H1 (cell line): ENCODE measurements around the gene TNRC6C. TPM values are rescaled to one million over a fixed set of nuclear protein-coding genes. Genes with fewer than 3 reads are reported as not detected.

ENCODE experiments used
- CTCF ChIA-PET: fragments of 300-600 bp; sonication (Branson Sonifier 250); formaldehyde crosslinking; loops from one replicate; lab custom pipeline; 2021; ENCODE audit not compliant: partially characterized antibody; lab: Charles Lee
- POLR2A ChIA-PET: fragments of 300-600 bp; sonication (Branson Sonifier 250); formaldehyde crosslinking; loops from one replicate; lab custom pipeline; 2021; ENCODE audit warnings: inconsistent platforms; ENCODE audit not compliant: partially characterized antibody; lab: Charles Lee
- DNase-seq, 2 experiments: peaks; one replicate each; pipeline versions ENCODE4 v3.0.0 to v3.0.0-alpha.2; 2010 to 2022; ENCODE audit warnings: low spot score in 2 of 2, low read depth in 1 of 2, mixed read lengths in 1 of 2
- FAIRE-seq: peaks from 2 replicates; lab custom pipeline; 2011; peaks lifted over from hg19 to GRCh38; lab: Jason Lieb, UNC
- H2AFZ ChIP-seq: 2 replicates; pipeline ENCODE4 v1.8.1; 2012; ENCODE audit warnings: low read length, inconsistent platforms
- H2AK5ac ChIP-seq: 2 replicates; pipeline ENCODE4 v1.6.1; 2013; ENCODE audit warnings: low read depth, low read length
- H2BK120ac ChIP-seq: replicated peaks from 2 replicates; pipeline ENCODE3; 2013; ENCODE audit warnings: low read depth, low read length, inconsistent platforms
- H2BK12ac ChIP-seq: 2 replicates; pipeline ENCODE4 v1.6.1; 2013; ENCODE audit warnings: low read depth, low read length
- H2BK15ac ChIP-seq: 2 replicates; pipeline ENCODE4 v1.6.1; 2013; ENCODE audit warnings: low read length
- H2BK20ac ChIP-seq: 2 replicates; pipeline ENCODE4 v1.6.1; 2013; ENCODE audit warnings: low read length
- H2BK5ac ChIP-seq: 2 replicates; pipeline ENCODE4 v1.6.1; 2013; ENCODE audit warnings: low read depth, low read length
- H3K14ac ChIP-seq: 2 replicates; pipeline ENCODE4 v1.6.1; 2013; ENCODE audit warnings: inconsistent platforms; ENCODE audit not compliant: insufficient read length
- H3K18ac ChIP-seq: 2 replicates; pipeline ENCODE4 v1.6.1; 2013; ENCODE audit warnings: low read length; ENCODE audit errors: extremely low read depth
- H3K23ac ChIP-seq: 2 replicates; pipeline ENCODE4 v1.6.1; 2013; ENCODE audit warnings: inconsistent platforms; ENCODE audit not compliant: insufficient read length
- H3K23me2 ChIP-seq: 2 replicates; pipeline ENCODE4 v1.6.1; 2013; ENCODE audit warnings: low read depth, low read length
- H3K27ac ChIP-seq: 2 replicates; pipeline ENCODE4 v1.6.1; 2011; ENCODE audit warnings: low read depth, low read length, inconsistent platforms
- H3K27me3 ChIP-seq, 4 experiments: replicated peaks in 1 of 4; 1 replicate in 1 of 4; 2 replicates in 3 of 4; pipeline versions ENCODE4 v1.6.1 to v1.8.1; 2011 to 2013; ENCODE audit warnings: low read length in 3 of 4, mild to moderate bottlenecking in 3 of 4, inconsistent platforms in 2 of 4, mixed read lengths in 2 of 4, moderate library complexity in 1 of 4; ENCODE audit not compliant: control insufficient read depth in 3 of 4, insufficient read depth in 3 of 4; ENCODE audit errors: extremely low read depth in 1 of 4
- H3K36me3 ChIP-seq, 4 experiments: 2 replicates each; pipeline versions ENCODE4 v1.6.1 to v1.8.1; 2011 to 2013; ENCODE audit warnings: mild to moderate bottlenecking in 4 of 4, low read length in 3 of 4, moderate library complexity in 2 of 4, control low read depth in 1 of 4, inconsistent platforms in 1 of 4; ENCODE audit not compliant: insufficient read depth in 4 of 4, control insufficient read depth in 2 of 4
- H3K4ac ChIP-seq: replicated peaks from 2 replicates; pipeline ENCODE3; 2013; ENCODE audit warnings: low read length, low read depth, mixed read lengths, inconsistent platforms; ENCODE audit not compliant: insufficient read length
- H3K4me1 ChIP-seq, 4 experiments: replicated peaks in 1 of 4; 1 replicate in 1 of 4; 2 replicates in 3 of 4; pipeline versions ENCODE4 v1.6.1 to v1.8.1; 2011 to 2013; ENCODE audit warnings: low read length in 3 of 4, inconsistent platforms in 2 of 4, mixed read lengths in 1 of 4; ENCODE audit not compliant: insufficient read depth in 4 of 4, control insufficient read depth in 3 of 4
- H3K4me2 ChIP-seq, 2 experiments: 2 replicates each; pipeline versions ENCODE4 v1.6.1 to v1.8.1; 2011 to 2013; ENCODE audit warnings: low read depth in 2 of 2, low read length in 2 of 2, control low read depth in 1 of 2, inconsistent platforms in 1 of 2, mild to moderate bottlenecking in 1 of 2; ENCODE audit not compliant: insufficient read depth in 1 of 2
- H3K4me3 ChIP-seq, 4 experiments: fragments of 200-600, 300-600 bp in 1 of 4; sonication (generic), shearing (Covaris generic), sonication (Bioruptor Twin) in 1 of 4; 2 replicates each; pipeline versions ENCODE4 v1.5.1 to v1.8.1; 2011 to 2016; ENCODE audit warnings: low read length in 4 of 4, low read depth in 3 of 4, control low read depth in 2 of 4, inconsistent platforms in 2 of 4, mild to moderate bottlenecking in 2 of 4, mixed read lengths in 1 of 4, moderate library complexity in 1 of 4; ENCODE audit not compliant: insufficient read depth in 2 of 4; ENCODE audit errors: extremely low read depth in 1 of 4
- H3K56ac ChIP-seq: replicated peaks from 2 replicates; pipeline ENCODE3; 2013; ENCODE audit warnings: low read depth, mild to moderate bottlenecking, mixed read lengths, low read length, inconsistent platforms; ENCODE audit not compliant: insufficient read length
- H3K79me1 ChIP-seq: 2 replicates; pipeline ENCODE4 v1.6.1; 2013; ENCODE audit warnings: low read depth, low read length, control low read depth
- H3K79me2 ChIP-seq, 2 experiments: 2 replicates each; pipeline versions ENCODE4 v1.6.1 to v1.8.1; 2012 to 2013; ENCODE audit warnings: low read length in 2 of 2, mild to moderate bottlenecking in 2 of 2, inconsistent platforms in 1 of 2; ENCODE audit not compliant: insufficient read depth in 2 of 2, control insufficient read depth in 1 of 2
- H3K9ac ChIP-seq, 4 experiments: replicated peaks in 1 of 4; 1 replicate in 1 of 4; 2 replicates in 3 of 4; pipeline versions ENCODE4 v1.6.1 to v1.8.1; 2011 to 2013; ENCODE audit warnings: low read depth in 3 of 4, low read length in 3 of 4, control low read depth in 2 of 4, mild to moderate bottlenecking in 2 of 4, moderate library complexity in 2 of 4, inconsistent platforms in 1 of 4; ENCODE audit errors: extremely low read depth in 1 of 4
- H3K9me3 ChIP-seq, 2 experiments: 2 replicates each; pipeline versions ENCODE4 v1.6.1 to v1.8.1; 2012 to 2013; ENCODE audit warnings: mild to moderate bottlenecking in 2 of 2, moderate library complexity in 2 of 2, control low read depth in 1 of 2, inconsistent platforms in 1 of 2, low read depth in 1 of 2, low read length in 1 of 2, mixed read lengths in 1 of 2; ENCODE audit not compliant: insufficient read depth in 2 of 2
- H4K20me1 ChIP-seq, 2 experiments: replicated peaks in 1 of 2; 2 replicates each; pipeline versions ENCODE3 to v1.8.1; 2011 to 2013; ENCODE audit warnings: inconsistent platforms in 2 of 2, low read length in 2 of 2, mild to moderate bottlenecking in 1 of 2; ENCODE audit not compliant: insufficient read depth in 2 of 2, control insufficient read depth in 1 of 2
- H4K5ac ChIP-seq: 2 replicates; pipeline ENCODE4 v1.6.1; 2013; ENCODE audit warnings: low read length, low read depth, mixed read lengths, inconsistent platforms; ENCODE audit not compliant: insufficient read length
- H4K8ac ChIP-seq: 2 replicates; pipeline ENCODE4 v1.8.0; 2013; ENCODE audit warnings: mild to moderate bottlenecking, moderate library complexity, low read length, inconsistent platforms; ENCODE audit not compliant: insufficient read depth; ENCODE audit errors: extremely low read depth
- H4K91ac ChIP-seq: replicated peaks from 2 replicates; pipeline ENCODE3; 2013; ENCODE audit warnings: low read length, mixed read lengths, inconsistent platforms; ENCODE audit not compliant: insufficient read length
- BACH1 ChIP-seq: IDR thresholded peaks from 2 replicates; pipeline ENCODE4 v1.6.1; 2012; ENCODE audit warnings: low read length, improper control_type of control experiment
- SRF ChIP-seq: IDR thresholded peaks from 2 replicates; pipeline ENCODE4 v1.6.1; 2011; ENCODE audit warnings: mild to moderate bottlenecking, low read depth, low read length, moderate library complexity
- WGBS, 2 experiments: shearing (Covaris generic) in 1 of 2; methylation state at CpG; one replicate each; pipeline versions ENCODE4 v1.1.6 to v1.1.7; 2013 to 2015; ENCODE audit warnings: low lambda C conversion rate in 2 of 2, mixed read lengths in 2 of 2, inconsistent platforms in 1 of 2, low coverage in 1 of 2, missing lambda C conversion rate in 1 of 2; ENCODE audit not compliant: insufficient replicate concordance in 2 of 2, insufficient coverage in 1 of 2, insufficient read length in 1 of 2; ENCODE audit errors: extremely low coverage in 1 of 2, missing lambda C conversion rate in 1 of 2; 5-methylcytosine and 5-hydroxymethylcytosine counted together
- polyA plus RNA-seq, 7 experiments: library from polyadenylated mRNA; depleted of rRNA in 3 of 7; stranded (reverse) in 5 of 7; unstranded in 2 of 7; fragments of >200 nt in 5 of 7; fragments of 200-250 nt in 2 of 7; gene quantifications; 1 replicate in 5 of 7; 2 replicates in 1 of 7; 4 replicates in 1 of 7; pipeline versions ENCODE4 v1.2.1 to v1.2.3, GENCODE V29; 2011 to 2013; ENCODE audit warnings: missing spikeins in 2 of 7, mixed read lengths in 2 of 7
- total RNA-seq: library from RNA; stranded (reverse); fragmentation: NEBNext Ultra II Directional; extraction: Animal tissue kit (Norgen Biotek cat#: 25700); gene quantifications from 2 replicates; pipeline ENCODE4 v1.2.1, GENCODE V29; 2021

The TNRC6C gene
- total and polyA plus RNA-seq, 2 of the 8 experiments (the other 6 are each of a cell fraction or from before 2014, with no cell fraction given), result 2.8 to 28.9 TPM

DNA sequence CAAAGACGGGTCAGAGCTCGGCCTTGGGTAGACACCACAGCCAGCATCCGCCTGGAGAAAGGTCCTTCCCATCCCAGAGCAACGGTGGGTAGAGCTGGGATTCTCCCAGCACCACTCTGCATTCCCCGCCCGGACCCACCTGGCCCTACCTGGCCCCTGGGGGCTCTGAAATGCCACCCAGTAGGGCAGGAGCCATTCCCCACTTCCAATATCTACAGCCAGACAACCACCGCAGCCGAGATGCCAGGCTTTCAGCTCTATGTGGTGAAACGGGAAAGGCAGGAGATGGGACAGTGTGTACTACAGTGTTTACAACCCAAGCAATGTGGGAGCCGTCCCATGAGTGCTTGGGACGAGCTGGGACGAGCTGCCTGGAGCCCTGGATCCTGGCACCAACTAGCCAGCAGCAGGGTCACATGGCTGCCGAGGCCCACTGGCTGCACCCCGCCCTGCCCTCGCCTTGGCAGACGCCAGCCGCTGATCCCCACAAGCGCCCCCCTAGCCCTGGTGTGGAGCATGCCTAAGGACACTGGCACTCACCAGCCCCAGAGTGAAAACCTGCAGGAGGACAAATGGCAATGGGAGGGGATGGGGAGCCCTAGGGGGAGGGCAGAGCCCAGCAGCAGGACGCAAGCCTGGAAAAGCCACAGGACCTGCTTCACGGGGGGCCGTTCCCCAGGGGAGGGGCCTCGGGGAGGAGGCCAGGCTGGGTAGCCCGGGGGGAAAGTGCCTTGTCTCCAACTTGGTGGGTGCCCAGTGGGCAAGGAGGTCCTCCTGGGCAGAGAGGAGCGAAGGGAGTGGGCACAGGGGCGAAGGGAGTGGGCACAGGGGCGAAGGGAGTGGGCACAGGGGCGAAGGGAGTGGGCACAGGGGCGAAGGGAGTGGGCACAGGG is 156.6 kb downstream of the TNRC6C start:
- Histone ChIP-seq H3K27me3 (no peaks in the 10 kb centered on the region), H3K9me3 (no peaks in the 10 kb centered on the region), H3K27ac (no peak overlapping the region), H2BK120ac (no peak overlapping the region), H3K79me2 (no peaks in the 10 kb centered on the region), H3K9ac (no peak overlapping the region), H3K4me2 (no peak overlapping the region), H2AK5ac (no peak overlapping the region), H2AFZ (no peak overlapping the region), H2BK20ac (no peak overlapping the region), H3K14ac (no peak overlapping the region), H4K91ac (no peak overlapping the region), H4K20me1 (peaks cover 3 to 4% of the 10 kb centered on the region in 2 experiments), H3K79me1 (no peaks in the 10 kb centered on the region), H3K56ac (no peak overlapping the region), H3K36me3 (peaks cover 0 to 4% (median 0%) of the 10 kb centered on the region in 4 experiments; a peak in 1 of 8 replicates), H3K23me2 (no peaks in the 10 kb centered on the region), H3K18ac (no peak overlapping the region), H3K4me3 (no peak overlapping the region), H3K4me1 (no peaks in the 10 kb centered on the region; a peak in 1 of 7 replicates), H4K5ac (no peak overlapping the region), H3K4ac (no peak overlapping the region), H2BK12ac (no peak overlapping the region), H3K23ac (no peak overlapping the region), H2BK15ac (no peak overlapping the region), H2BK5ac (no peak overlapping the region), H4K8ac (no peak overlapping the region)
- FAIRE-seq (no peak), DNase-seq (no peak)
- no peak for TF ChIP-seq SRF
- no peak for TF ChIP-seq BACH1
- POLR2A ChIA-PET, result interaction anchor here (1.0 to 3.5 kb wide), 7 partner anchors 9 to 71 kb away, joined by 3 to 16 read pairs (median 4); partner anchors contain the start of genes TK1 and TMC6
- CTCF ChIA-PET, result interaction anchor here (0.6 to 5.2 kb wide), 13 partner anchors 9 to 136 kb away, joined by 3 to 33 read pairs (median 4); partner anchors contain the start of genes BIRC5, TMC6 and TMC8
- 83% methylated on average over 12 of the region's 28 CpGs; no CpG with 5 or more reads in 1 of the 2 experiments for WGBS, 2 experiments
